Dendritic cell treated with granulocyte-macrophage colony-stimulating factor and Interleukin-4, amounts not matched to agents 40 ng/mL and 50 ng/mL, for 4 days (primary cell): ENCODE measurements around the gene LURAP1L.

Source experiments
- H3K27ac Mint-ChIP-seq: one replicate; pipeline ENCODE4 v1.8.0; 2022; ENCODE audit warnings: mild to moderate bottlenecking, mixed read lengths
- H3K27me3 Mint-ChIP-seq: one replicate; pipeline ENCODE4 v1.8.0; 2022; ENCODE audit warnings: mild to moderate bottlenecking, mixed read lengths
- H3K36me3 Mint-ChIP-seq: one replicate; pipeline ENCODE4 v1.8.0; 2022; ENCODE audit warnings: low read depth, mixed read lengths
- H3K4me1 Mint-ChIP-seq: one replicate; pipeline ENCODE4 v1.8.0; 2022; ENCODE audit warnings: low read depth, mixed read lengths
- H3K4me3 Mint-ChIP-seq: one replicate; pipeline ENCODE4 v1.8.0; 2022; ENCODE audit warnings: mild to moderate bottlenecking, moderate library complexity, mixed read lengths
- H3K9me3 Mint-ChIP-seq: one replicate; pipeline ENCODE4 v1.8.0; 2022; ENCODE audit warnings: mixed read lengths
- intact Hi-C: fragments of 100-400 bp; cut with micrococcal nuclease; formaldehyde crosslinking; loops from one replicate; pipeline ENCODE4 v1.15.0; 2022

The LURAP1L gene

GRCh38 chr9:12785260-12785770 is 10.5 kb downstream of the LURAP1L start:
- Mint-ChIP-seq H3K27me3 (no peaks in the 10 kb centered on the region), H3K36me3 (no peaks in the 10 kb centered on the region), H3K4me1 (no peaks in the 10 kb centered on the region), H3K27ac (no peak overlapping the region), H3K9me3 (no peaks in the 10 kb centered on the region), H3K4me3 (no peak overlapping the region)
- intact Hi-C loops, result no loop called here

DNA sequence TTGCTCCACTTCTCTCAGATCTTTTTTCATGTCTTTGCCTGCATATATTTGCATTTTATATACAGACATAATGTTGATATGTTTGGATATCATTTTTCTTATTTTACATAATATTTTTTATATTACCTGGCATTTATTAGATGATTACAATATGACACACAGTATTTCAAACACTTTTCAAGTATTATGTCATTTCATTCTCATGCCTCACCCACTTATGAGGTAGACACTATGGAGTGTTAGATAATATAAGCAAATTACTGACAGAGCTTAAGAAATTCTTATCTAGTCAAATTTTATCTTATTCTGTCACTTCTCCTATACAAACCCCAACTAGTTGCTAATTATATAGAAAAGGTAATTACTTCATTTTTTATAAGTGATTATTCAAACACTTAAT is 11.1 kb downstream of the LURAP1L start:
- Mint-ChIP-seq H3K4me1 (no peaks in the 10 kb centered on the region), H3K27me3 (no peaks in the 10 kb centered on the region), H3K27ac (no peak overlapping the region), H3K4me3 (no peak overlapping the region), H3K36me3 (no peaks in the 10 kb centered on the region), H3K9me3 (no peaks in the 10 kb centered on the region)
- intact Hi-C loops, result no loop called here

- H3K27ac Mint-ChIP-seq, result no peak overlapping the region
- no peaks in the 10 kb centered on the region for H3K36me3 Mint-ChIP-seq
- no peaks in the 10 kb centered on the region for H3K9me3 Mint-ChIP-seq
- no peaks in the 10 kb centered on the region for H3K27me3 Mint-ChIP-seq
- no peaks in the 10 kb centered on the region for H3K4me1 Mint-ChIP-seq
- intact Hi-C loops, result no loop called here
- H3K4me3 Mint-ChIP-seq, result no peak overlapping the region
Measured at GRCh38 chr9:12790001-12790400, 15.2 kb downstream of the LURAP1L start.

DNA sequence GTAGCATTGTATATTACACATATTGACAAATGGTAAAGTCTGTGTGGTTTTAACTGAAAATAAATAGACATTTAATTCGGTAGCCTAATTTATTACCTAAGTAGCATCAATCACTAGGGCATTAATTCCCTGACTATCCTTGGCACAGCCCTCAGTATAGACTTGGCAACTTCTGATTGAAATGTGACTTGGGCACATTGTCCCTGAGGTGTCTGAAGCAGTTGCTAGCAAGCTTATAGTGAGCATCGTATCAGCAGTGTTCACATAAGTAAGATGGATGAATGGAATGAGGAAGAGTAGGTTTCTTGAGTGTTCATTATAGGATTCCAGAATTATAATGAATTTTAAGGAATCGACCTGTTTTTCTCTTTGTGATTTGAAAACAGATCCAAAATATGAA is 16.1 kb downstream of the LURAP1L start:
- no peaks in the 10 kb centered on the region for H3K36me3 Mint-ChIP-seq
- no peak overlapping the region for H3K4me3 Mint-ChIP-seq
- no peaks in the 10 kb centered on the region for H3K27me3 Mint-ChIP-seq
- no peaks in the 10 kb centered on the region for H3K4me1 Mint-ChIP-seq
- no peak overlapping the region for H3K27ac Mint-ChIP-seq
- no peaks in the 10 kb centered on the region for H3K9me3 Mint-ChIP-seq
- intact Hi-C loops, result no loop called here

DNA sequence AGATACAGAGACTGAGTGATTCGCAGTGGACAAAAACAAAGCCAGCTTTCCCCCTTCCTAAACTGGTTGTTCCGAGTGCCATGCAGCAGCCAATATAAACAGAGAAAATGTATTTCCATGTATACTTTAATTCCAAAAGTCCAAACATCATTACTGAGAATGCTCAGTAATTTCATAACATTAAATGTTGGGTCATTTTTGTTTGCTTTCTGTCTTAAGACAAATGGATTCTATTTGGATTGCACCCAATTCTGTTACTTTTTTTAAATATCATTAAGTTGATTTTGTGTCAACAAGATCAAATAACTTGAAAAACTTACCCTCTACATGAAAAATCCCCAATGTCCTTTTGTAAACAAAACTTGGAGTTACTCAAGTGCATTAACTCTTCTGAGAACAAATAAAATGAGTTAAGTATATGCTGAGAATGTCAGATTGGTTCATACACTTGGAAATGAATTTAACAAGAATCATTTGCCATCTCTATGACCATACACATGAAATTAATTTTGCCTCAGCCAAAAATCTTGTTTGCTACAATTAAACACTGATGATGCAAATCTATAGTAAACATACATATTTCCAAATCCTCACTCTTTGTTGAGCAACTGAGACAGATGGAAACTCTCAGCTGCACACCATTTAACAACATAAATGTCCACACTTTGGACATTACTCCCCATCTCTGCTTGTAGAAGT is 19.4 kb downstream of the LURAP1L start:
- Mint-ChIP-seq H3K4me3 (no peak overlapping the region), H3K4me1 (no peaks in the 10 kb centered on the region), H3K27ac (no peak overlapping the region), H3K9me3 (no peaks in the 10 kb centered on the region), H3K27me3 (no peaks in the 10 kb centered on the region), H3K36me3 (no peaks in the 10 kb centered on the region)
- intact Hi-C loops, result no loop called here

GRCh38 chr9:12796601-12797000 is 21.8 kb downstream of the LURAP1L start:
- Mint-ChIP-seq H3K27ac (no peak overlapping the region), H3K27me3 (no peaks in the 10 kb centered on the region), H3K4me3 (no peak overlapping the region), H3K9me3 (no peaks in the 10 kb centered on the region), H3K36me3 (no peaks in the 10 kb centered on the region), H3K4me1 (no peaks in the 10 kb centered on the region)
- intact Hi-C loops, result no loop called here

GRCh38 chr9:12797037-12797436 is 22.2 kb downstream of the LURAP1L start:
- Mint-ChIP-seq H3K4me1 (no peaks in the 10 kb centered on the region), H3K9me3 (no peaks in the 10 kb centered on the region), H3K27me3 (no peaks in the 10 kb centered on the region), H3K4me3 (no peak overlapping the region), H3K36me3 (no peaks in the 10 kb centered on the region), H3K27ac (no peak overlapping the region)
- intact Hi-C loops, result no loop called here

GRCh38 chr9:12798066-12798770 is 23.4 kb downstream of the LURAP1L start:
- no peak overlapping the region for H3K27ac Mint-ChIP-seq
- H3K4me3 Mint-ChIP-seq, result no peak overlapping the region
- no peaks in the 10 kb centered on the region for H3K36me3 Mint-ChIP-seq
- no peaks in the 10 kb centered on the region for H3K4me1 Mint-ChIP-seq
- intact Hi-C loops, result no loop called here
- H3K27me3 Mint-ChIP-seq, result no peaks in the 10 kb centered on the region
- no peaks in the 10 kb centered on the region for H3K9me3 Mint-ChIP-seq

DNA sequence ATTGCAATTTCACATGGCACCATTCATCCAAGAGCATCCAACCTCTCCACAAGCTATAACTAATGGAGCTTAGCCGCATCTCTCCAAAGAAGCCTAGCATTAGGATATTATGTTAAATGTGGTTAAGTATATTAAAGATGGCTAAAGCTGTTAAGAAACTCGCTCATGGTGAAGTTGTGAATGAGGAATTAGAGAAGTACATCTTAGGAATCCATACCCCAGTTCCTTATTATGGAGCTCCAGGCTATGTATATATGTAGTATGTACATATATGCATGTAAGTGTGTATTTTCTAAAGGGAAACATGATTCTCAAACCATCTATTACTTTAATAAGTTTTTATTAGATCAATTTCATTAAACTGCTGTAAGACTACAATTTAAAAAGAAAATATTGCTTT is 26.4 kb downstream of the LURAP1L start:
- intact Hi-C loops, result no loop called here
- H3K27ac Mint-ChIP-seq, result no peak overlapping the region
- H3K27me3 Mint-ChIP-seq, result no peaks in the 10 kb centered on the region
- no peaks in the 10 kb centered on the region for H3K9me3 Mint-ChIP-seq
- no peaks in the 10 kb centered on the region for H3K4me1 Mint-ChIP-seq
- no peaks in the 10 kb centered on the region for H3K36me3 Mint-ChIP-seq
- H3K4me3 Mint-ChIP-seq, result no peak overlapping the region

DNA sequence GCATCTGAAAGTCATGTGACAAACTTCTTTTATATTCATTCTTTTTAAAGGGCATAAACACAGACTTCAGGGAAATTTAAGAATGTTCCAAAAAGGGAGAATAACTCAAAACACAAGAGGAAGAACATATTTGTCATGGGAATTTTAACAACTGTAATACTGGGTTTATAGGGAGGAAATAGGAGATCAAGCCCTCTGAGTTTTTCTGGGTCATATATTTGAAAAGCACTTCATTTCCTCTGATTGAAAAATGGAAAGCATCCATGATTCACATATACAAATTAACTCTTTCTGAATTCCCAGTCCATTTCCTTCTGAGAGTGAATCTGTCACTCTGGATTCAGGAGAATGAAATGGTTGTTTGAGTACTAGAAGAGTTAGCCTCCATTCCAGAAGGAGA is 26.8 kb downstream of the LURAP1L start:
- Mint-ChIP-seq H3K36me3 (no peaks in the 10 kb centered on the region), H3K9me3 (no peaks in the 10 kb centered on the region), H3K27me3 (no peaks in the 10 kb centered on the region), H3K27ac (no peak overlapping the region), H3K4me3 (no peak overlapping the region), H3K4me1 (no peaks in the 10 kb centered on the region)
- intact Hi-C loops, result no loop called here

GRCh38 chr9:12802093-12802492 is 27.3 kb downstream of the LURAP1L start:
- Mint-ChIP-seq H3K36me3 (no peaks in the 10 kb centered on the region), H3K4me3 (no peak overlapping the region), H3K27ac (no peak overlapping the region), H3K4me1 (no peaks in the 10 kb centered on the region), H3K9me3 (no peaks in the 10 kb centered on the region), H3K27me3 (no peaks in the 10 kb centered on the region)
- intact Hi-C loops, result no loop called here

GRCh38 chr9:12808569-12808968 is 33.7 kb downstream of the LURAP1L start:
- no peak overlapping the region for H3K27ac Mint-ChIP-seq
- H3K9me3 Mint-ChIP-seq, result no peaks in the 10 kb centered on the region
- H3K36me3 Mint-ChIP-seq, result no peaks in the 10 kb centered on the region
- no peaks in the 10 kb centered on the region for H3K27me3 Mint-ChIP-seq
- intact Hi-C loops, result no loop called here
- H3K4me1 Mint-ChIP-seq, result no peaks in the 10 kb centered on the region
- H3K4me3 Mint-ChIP-seq, result no peak overlapping the region

DNA sequence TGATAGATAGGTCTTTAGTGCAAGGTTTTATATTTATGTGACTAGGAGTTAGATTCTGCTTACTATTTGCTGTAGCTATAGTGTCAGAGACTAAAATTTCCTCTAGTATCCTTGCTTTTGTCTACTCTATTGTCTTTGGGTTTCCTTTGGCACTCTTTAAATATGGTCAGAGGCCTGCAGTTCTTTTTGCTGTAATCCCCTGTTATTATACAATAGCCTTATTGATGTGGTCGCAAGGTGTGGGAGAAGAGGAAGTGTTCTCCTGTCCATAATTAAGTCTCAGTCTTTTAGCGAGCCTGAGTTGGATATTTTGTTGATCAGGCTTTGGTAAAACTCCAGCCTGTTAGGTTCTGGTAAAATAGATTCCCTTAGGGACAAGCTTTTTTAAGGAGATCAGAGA is 34.9 kb downstream of the LURAP1L start:
- intact Hi-C loops, result no loop called here
- Mint-ChIP-seq H3K4me1 (no peaks in the 10 kb centered on the region), H3K4me3 (no peak overlapping the region), H3K27me3 (no peaks in the 10 kb centered on the region), H3K36me3 (no peaks in the 10 kb centered on the region), H3K9me3 (no peaks in the 10 kb centered on the region), H3K27ac (no peak overlapping the region)

- Mint-ChIP-seq H3K9me3 (no peaks in the 10 kb centered on the region), H3K36me3 (no peaks in the 10 kb centered on the region), H3K4me1 (no peaks in the 10 kb centered on the region), H3K4me3 (no peak overlapping the region), H3K27ac (no peak overlapping the region), H3K27me3 (no peaks in the 10 kb centered on the region)
- intact Hi-C loops, result no loop called here
Measured at GRCh38 chr9:12811935-12812334, 37.1 kb downstream of the LURAP1L start.

- Mint-ChIP-seq H3K9me3 (no peaks in the 10 kb centered on the region), H3K27me3 (no peaks in the 10 kb centered on the region)
Measured at GRCh38 chr9:12812710-12813109, 37.9 kb downstream of the LURAP1L start.

More at GRCh38 chr9:12812710-12813109, 37.9 kb downstream of the LURAP1L start:
- no peaks in the 10 kb centered on the region for H3K4me1 Mint-ChIP-seq
- H3K27ac Mint-ChIP-seq, result no peak overlapping the region
- intact Hi-C loops, result no loop called here
- H3K36me3 Mint-ChIP-seq, result no peaks in the 10 kb centered on the region
- H3K4me3 Mint-ChIP-seq, result no peak overlapping the region
